ENCODE measurements around the gene KIF26B.

Gene KIF26B

GRCh38 chr1:245173446-245174211, 18.8 kb downstream of the KIF26B start:
- no peak for DNase-seq

- DNase-seq = no peak
Observed at GRCh38 chr1:245177071-245177900, 22.5 kb downstream of the KIF26B start.

- no peak for DNase-seq
Observed at GRCh38 chr1:245179706-245180105, 24.9 kb downstream of the KIF26B start.

DNA sequence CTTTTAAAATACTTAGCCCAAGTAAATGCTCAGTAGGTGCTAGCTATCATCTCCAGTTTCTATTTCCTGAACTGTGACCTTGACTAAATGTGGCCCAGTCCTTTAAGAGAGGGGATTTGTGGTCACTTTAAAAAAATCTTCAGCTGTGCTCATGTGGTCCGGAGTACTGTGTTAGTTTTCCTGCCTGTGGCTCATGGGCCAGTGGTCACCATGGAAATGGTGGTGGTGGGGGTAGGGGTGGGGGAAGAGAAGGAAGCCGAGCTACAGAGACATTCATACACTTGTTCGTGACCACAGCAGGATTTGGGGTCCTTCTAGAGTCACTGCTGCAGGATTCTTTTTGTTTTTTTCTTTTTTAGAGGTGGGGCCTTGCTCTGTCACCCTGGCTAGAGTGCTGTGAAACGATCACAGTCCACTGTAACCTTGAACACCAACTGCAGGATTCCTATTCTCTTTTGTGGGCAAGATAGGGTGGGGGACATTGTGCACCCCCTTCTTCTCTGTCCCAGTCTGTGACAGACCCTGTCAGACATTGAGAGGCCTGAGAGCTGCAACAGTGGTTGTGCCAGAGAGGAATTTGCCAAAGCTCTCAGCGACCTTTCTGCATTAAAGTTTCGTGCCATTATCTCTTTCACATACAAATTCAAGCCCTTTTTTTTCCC, 25.8 kb downstream of the KIF26B start:
- no peak for DNase-seq

GRCh38 chr1:245181158-245181517, 26.4 kb downstream of the KIF26B start:
- no peak for DNase-seq

- no peak for DNase-seq
Observed at GRCh38 chr1:245182028-245182427, 27.2 kb downstream of the KIF26B start.

GRCh38 chr1:245183429-245183828, 28.6 kb downstream of the KIF26B start:
- no peak for DNase-seq

DNA sequence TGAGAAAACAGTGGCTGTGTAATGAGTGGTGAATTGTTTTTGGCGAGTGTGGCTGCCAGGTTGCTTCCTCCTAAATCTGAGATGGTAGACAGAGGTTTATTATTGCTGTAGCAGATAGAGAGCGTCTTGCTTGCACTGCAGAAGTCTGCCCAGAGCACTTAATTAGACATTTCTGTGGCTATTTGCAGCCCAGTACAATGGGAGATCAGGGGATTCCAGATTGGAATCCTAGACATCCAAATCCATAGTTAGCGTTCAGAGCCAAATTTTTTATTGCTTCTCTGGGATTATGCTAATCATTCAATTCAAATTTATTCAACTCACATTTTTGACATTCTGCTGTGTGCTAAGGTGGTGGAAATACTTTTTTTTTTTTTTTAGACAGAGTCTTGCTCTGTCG, 30.0 kb downstream of the KIF26B start:
- DNase-seq = no peak

GRCh38 chr1:245188403-245188802, 33.6 kb downstream of the KIF26B start:
- no peak for DNase-seq

DNA sequence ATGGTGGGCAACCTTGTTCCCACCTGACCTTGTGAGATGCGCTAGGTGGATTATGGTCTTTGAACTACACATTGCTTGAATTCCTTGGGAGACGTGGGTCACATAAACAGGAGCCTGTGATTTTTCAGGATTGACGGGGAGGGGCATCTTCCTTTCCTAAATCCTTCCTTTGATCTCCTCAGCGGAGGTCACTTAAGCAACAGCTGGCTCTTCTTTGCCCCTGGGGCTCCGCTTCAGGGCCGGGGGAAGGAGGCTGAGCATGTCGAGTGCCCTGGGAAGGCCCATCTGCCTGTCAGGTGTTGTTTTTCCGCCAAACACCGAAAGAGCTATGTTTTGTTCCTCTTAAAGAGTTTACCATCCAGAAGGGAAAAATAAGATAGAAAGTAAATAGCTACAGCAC, 40.6 kb downstream of the KIF26B start:
- DNase-seq = no peak

GRCh38 chr1:245197121-245197520, 42.3 kb downstream of the KIF26B start:
- DNase-seq = no peak

DNA sequence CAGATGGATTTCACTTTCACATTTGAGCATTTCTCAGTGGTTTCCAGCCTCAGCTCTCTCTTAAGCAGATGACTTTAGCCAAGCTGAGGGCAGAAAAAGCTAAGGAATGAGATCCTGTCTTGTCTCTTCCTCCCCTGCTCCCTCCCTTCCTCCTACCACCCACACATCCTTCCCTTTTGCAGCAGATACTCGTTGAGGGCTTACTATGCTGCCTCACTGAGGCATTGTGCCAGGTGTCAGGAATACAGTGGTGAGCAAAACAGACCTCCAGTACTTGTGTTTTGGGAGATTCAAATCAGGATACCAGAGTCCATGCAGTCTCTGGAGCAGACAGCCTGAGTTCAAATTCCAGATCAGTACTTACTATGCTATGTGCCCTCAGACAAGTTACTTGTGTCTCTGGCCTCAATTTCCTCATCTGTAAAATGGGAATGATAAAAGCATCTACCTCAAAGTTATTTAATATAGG, 43.2 kb downstream of the KIF26B start:
- no peak for DNase-seq

GRCh38 chr1:245198748-245199516, 44.1 kb downstream of the KIF26B start:
- no peak for DNase-seq

DNA sequence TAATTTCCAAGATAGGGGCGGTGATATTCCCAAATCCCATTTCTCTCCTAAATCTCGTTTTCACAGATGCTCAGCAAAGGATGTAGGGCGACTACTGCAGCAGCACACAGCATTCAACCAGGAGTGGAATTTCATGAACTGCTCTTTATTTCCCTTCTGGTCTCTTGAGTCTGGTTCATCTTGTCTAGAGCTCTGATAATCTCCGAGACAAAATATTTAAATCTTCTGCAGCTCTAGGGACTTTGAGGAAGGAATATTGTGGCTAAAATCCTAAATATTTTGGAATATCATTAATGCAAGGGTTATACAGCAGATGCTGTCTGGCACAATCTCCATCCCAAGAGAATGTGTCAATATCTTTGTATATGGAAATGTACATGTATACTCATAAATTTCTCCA, 45.4 kb downstream of the KIF26B start:
- DNase-seq = no peak

- DNase-seq = no peak
Observed at GRCh38 chr1:245201201-245201600, 46.4 kb downstream of the KIF26B start.

GRCh38 chr1:245201827-245202226, 47.0 kb downstream of the KIF26B start:
- no peak for DNase-seq

- no peak for DNase-seq
Observed at GRCh38 chr1:245205396-245205795, 50.6 kb downstream of the KIF26B start.

DNA sequence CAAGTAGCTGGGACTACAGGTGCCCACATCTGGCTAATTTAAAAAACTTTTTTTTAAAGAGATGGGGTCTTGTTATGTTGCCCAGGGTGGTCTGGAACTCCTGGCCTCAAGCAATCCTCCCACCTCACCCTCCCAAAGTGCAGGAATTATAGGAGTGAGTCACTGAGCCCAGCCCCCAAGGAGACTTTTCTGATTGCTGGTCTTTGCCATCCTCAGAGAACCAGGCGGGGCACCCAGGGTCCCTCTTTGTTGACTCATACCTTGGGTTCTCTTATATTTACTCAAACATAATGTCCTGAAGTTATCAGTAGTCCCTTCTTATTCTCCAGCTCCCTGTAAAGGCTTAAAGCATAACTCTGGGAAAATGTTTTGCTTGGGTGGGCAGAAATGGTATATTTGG, 51.1 kb downstream of the KIF26B start:
- DNase-seq = no peak

DNA sequence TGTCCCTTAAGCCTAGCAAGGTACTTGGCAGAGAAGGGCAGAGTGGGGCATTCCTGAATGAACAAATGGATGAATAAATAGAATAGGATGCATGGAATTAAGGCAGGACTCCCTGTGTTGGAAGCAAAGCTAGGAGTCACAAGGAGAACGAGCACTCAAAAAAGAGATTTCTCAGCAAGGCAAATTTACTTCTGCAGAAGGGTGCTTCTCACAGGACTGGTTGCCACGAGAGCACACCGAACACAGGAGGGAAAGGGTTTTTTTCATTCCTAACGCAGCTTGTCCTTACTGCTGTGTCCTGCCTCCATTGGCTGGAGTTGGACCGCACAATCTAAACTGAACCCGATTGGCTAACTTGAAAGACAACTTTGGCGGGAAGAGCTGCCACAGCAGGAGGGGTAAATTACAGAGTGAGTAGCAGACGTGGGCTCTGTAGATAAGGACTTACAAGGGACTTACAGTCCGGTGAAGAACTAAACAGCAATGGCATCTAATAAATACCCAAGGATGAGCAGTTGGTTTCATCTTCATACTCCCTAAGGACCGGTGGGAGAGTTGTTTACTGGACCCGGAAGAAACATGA, 52.4 kb downstream of the KIF26B start:
- no peak for DNase-seq

- DNase-seq = no peak
Observed at GRCh38 chr1:245207801-245208200, 53.0 kb downstream of the KIF26B start.

- DNase-seq = no peak
Observed at GRCh38 chr1:245209658-245210435, 55.1 kb downstream of the KIF26B start.
